Measurements from ENCODE around the gene HORMAD2.

DNA sequence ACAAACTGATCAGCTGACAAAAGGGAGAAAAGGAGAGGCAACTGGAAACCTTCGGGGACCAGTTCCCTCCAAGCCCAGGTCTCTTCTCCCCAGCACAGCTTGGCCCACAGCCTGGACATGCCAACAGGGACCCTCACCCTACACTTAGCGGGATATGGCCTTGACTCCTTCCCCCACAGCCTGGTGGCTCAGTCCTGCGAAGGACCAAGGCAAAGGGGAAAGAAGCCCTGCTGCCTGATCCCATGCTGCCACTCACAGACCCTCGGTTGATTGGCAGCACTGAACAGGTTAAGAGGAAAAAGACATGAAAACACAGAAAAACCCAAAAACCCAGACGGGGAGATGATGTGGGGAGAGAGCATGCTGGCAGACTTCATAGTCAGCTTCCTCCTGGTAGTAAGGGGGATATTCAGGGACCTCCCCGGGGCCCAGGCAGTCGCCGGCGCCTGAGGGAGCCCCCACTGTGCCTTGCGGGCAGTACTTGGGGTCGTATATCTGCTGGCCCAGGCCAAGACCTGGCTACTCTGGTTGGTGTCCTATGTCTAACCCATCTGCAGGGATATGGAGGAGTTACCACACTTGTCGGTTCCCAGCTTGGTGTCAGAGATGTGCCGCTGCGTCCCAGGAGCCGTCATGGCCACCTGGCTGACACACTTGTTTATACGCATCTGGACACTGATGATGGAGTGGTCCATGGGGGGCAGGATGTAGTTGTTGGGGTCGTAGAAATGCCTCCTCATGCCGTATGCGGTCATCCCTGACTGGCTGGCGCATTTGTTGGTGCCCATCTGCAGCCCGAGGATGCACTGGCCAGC is 34.2 kb upstream of the HORMAD2 start:
- no peak for TF ChIP-seq CTCF (IDR thresholded peaks at IDR 0.05)
- TF ChIP-seq EZH2 (IDR thresholded peaks at IDR 0.05; ENCODE audit: borderline replicate concordance, insufficient read depth, low read depth, low read length, poor library complexity, severe bottlenecking), result no peak

Measured in B cell (primary cell).